ENCODE measurements around the gene METTL25B.

The METTL25B gene

GRCh38 chr1:156727492-156727891 is 777 bp upstream of the METTL25B start:
- Histone ChIP-seq H3K4me3 (peak overlapping the region; percentile 66 to 98 (median 84)), H3K27ac (peak overlapping the region; percentile 65 to 87 (median 85); a peak in 21 of 22 replicates), H3K4me1 (peaks cover 34 to 52% (median 47%) of the 10 kb centered on the region in 10 experiments), H3K36me3 (peaks cover 30 to 56% (median 37%) of the 10 kb centered on the region in 11 experiments), H3K9ac (peak overlapping the region; percentile 80 to 91 (median 86)), H4K20me1 (peaks cover 42 to 56% (median 51%) of the 10 kb centered on the region in 11 experiments), H3K27me3 (no peaks in the 10 kb centered on the region), H3K4me2 (peak overlapping the region; percentile 94 to 100 (median 97)), H3K9me3 (replicated peaks in 1 of 11) (no peaks in the 10 kb centered on the region)
- no peak for TF ChIP-seq Cebpa-rat (IDR thresholded peaks at IDR 0.05)

GRCh38 chr1:156728599-156729462 is 562 bp downstream of the METTL25B start, which contains the start of gene ISG20L2:
TSS of gene ISG20L2 (minus strand) at chr1:156728766. CDS start at chr1:156727652, 1,114 bp downstream.
- Histone ChIP-seq H3K36me3 (peaks cover 26 to 56% (median 37%) of the 10 kb centered on the region in 11 experiments), H3K27ac (peak within 1 kb of the TSS; percentile 65 to 87 (median 85)), H3K9ac (peak within 1 kb of the TSS; percentile 80 to 91 (median 86)), H3K4me1 (peaks cover 34 to 52% (median 46%) of the 10 kb centered on the region in 10 experiments), H3K4me3 (peak within 1 kb of the TSS; percentile 66 to 98 (median 84)), H3K9me3 (replicated peaks in 1 of 11) (no peaks in the 10 kb centered on the region), H4K20me1 (peaks cover 30 to 43% (median 37%) of the 10 kb centered on the region in 11 experiments), H3K27me3 (no peaks in the 10 kb centered on the region), H3K4me2 (peak within 1 kb of the TSS; percentile 94 to 100 (median 97))
- no peak for TF ChIP-seq Cebpa-rat (IDR thresholded peaks at IDR 0.05)

GRCh38 chr1:156733989-156734584 is 5.8 kb downstream of the METTL25B start:
- peaks cover 0 to 4% (median 0%) of the 10 kb centered on the region in 11 experiments; a peak in 2 of 22 replicates for H4K20me1 ChIP-seq
- no peak overlapping the region for H3K27ac ChIP-seq
- peak overlapping the region in 3 of 11 experiments; percentile 1 to 33 (median 13); a peak in 2 of 22 replicates for H3K9ac ChIP-seq
- no peak overlapping the region for H3K4me3 ChIP-seq
- no peak overlapping the region for H3K4me2 ChIP-seq
- H3K4me1 ChIP-seq, result peaks cover 8 to 15% (median 10%) of the 10 kb centered on the region in 10 experiments
- no peaks in the 10 kb centered on the region for H3K9me3 ChIP-seq (replicated peaks in 1 of 11)
- no peaks in the 10 kb centered on the region for H3K27me3 ChIP-seq
- no peak for TF ChIP-seq Cebpa-rat (IDR thresholded peaks at IDR 0.05)
- H3K36me3 ChIP-seq, result peaks cover 54 to 76% (median 65%) of the 10 kb centered on the region in 11 experiments

GRCh38 chr1:156738407-156738806 is 10.1 kb downstream of the METTL25B start:
- Histone ChIP-seq H3K4me2 (no peak overlapping the region), H3K9me3 (replicated peaks in 1 of 11) (no peaks in the 10 kb centered on the region), H4K20me1 (peaks cover 0 to 7% (median 3%) of the 10 kb centered on the region in 11 experiments; a peak in 7 of 22 replicates), H3K4me1 (peaks cover 21 to 36% (median 28%) of the 10 kb centered on the region in 10 experiments), H3K4me3 (no peak overlapping the region), H3K36me3 (peaks cover 57 to 79% (median 72%) of the 10 kb centered on the region in 11 experiments), H3K27me3 (no peaks in the 10 kb centered on the region), H3K27ac (no peak overlapping the region), H3K9ac (no peak overlapping the region)
- no peak for TF ChIP-seq Cebpa-rat (IDR thresholded peaks at IDR 0.05)

GRCh38 chr1:156738916-156739315 is 10.6 kb downstream of the METTL25B start:
- Histone ChIP-seq H3K27ac (no peak overlapping the region), H3K27me3 (no peaks in the 10 kb centered on the region), H3K4me1 (peaks cover 21 to 41% (median 33%) of the 10 kb centered on the region in 10 experiments), H3K36me3 (peaks cover 57 to 79% (median 72%) of the 10 kb centered on the region in 11 experiments), H3K9me3 (replicated peaks in 1 of 11) (no peaks in the 10 kb centered on the region), H3K9ac (no peak overlapping the region), H3K4me3 (no peak overlapping the region), H4K20me1 (peaks cover 0 to 12% (median 8%) of the 10 kb centered on the region in 11 experiments; a peak in 7 of 22 replicates), H3K4me2 (no peak overlapping the region)
- no peak for TF ChIP-seq Cebpa-rat (IDR thresholded peaks at IDR 0.05)

DNA sequence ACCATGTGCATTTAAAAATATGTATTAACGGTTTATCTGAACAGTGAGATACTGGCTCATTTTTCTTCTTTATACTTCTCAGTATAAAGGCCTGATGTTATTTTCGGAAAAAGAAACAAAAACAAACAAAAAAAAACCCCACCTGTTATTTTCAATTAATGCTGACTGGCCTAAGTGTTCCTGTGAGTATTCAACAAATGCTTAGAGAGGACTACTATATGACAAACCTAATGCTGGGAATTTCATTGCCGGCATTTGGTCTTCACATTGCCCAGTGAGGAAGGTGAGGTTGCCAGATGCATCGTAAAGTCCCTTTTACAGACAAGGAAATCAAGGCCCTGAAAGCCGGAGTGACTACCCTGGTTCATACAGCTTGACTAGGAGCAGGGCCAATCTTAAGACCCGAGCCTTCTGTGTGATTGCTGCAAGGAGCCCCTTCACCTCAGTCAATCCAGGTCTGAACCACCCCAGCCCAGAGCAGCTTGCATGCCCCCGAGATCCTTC is 12.0 kb downstream of the METTL25B start:
- Histone ChIP-seq H3K4me2 (peak overlapping the region; percentile 79 to 97 (median 92)), H3K9me3 (replicated peaks in 1 of 11) (no peaks in the 10 kb centered on the region), H3K9ac (peak overlapping the region; percentile 79 to 92 (median 83)), H3K27ac (peak overlapping the region in 10 of 11 experiments; percentile 37 to 92 (median 80); a peak in 21 of 22 replicates), H3K4me3 (peak overlapping the region; percentile 68 to 86 (median 78)), H4K20me1 (peaks cover 0 to 23% (median 17%) of the 10 kb centered on the region in 11 experiments; a peak in 18 of 22 replicates), H3K27me3 (no peaks in the 10 kb centered on the region), H3K4me1 (peaks cover 28 to 53% (median 43%) of the 10 kb centered on the region in 10 experiments), H3K36me3 (peaks cover 61 to 81% (median 74%) of the 10 kb centered on the region in 11 experiments)
- no peak for TF ChIP-seq Cebpa-rat (IDR thresholded peaks at IDR 0.05)

- H4K20me1 ChIP-seq, result peaks cover 0 to 29% (median 23%) of the 10 kb centered on the region in 11 experiments; a peak in 18 of 22 replicates
- peak within 1 kb of the TSS; percentile 82 to 97 (median 92) for H3K4me2 ChIP-seq
- peaks cover 60 to 81% (median 74%) of the 10 kb centered on the region in 11 experiments for H3K36me3 ChIP-seq
- peak within 1 kb of the TSS; percentile 69 to 92 (median 79) for H3K27ac ChIP-seq
- H3K4me1 ChIP-seq, result peaks cover 34 to 59% (median 49%) of the 10 kb centered on the region in 10 experiments
- no peaks in the 10 kb centered on the region for H3K9me3 ChIP-seq (replicated peaks in 1 of 11)
- peak within 1 kb of the TSS; percentile 79 to 92 (median 83) for H3K9ac ChIP-seq
- peak within 1 kb of the TSS; percentile 68 to 86 (median 78) for H3K4me3 ChIP-seq
- no peak for TF ChIP-seq Cebpa-rat (IDR thresholded peaks at IDR 0.05)
- H3K27me3 ChIP-seq, result no peaks in the 10 kb centered on the region
Measured at GRCh38 chr1:156740741-156741480, 12.6 kb downstream of the METTL25B start, which contains the start of gene MRPL24. TSS of gene MRPL24 (minus strand) at chr1:156741088. CDS start at chr1:156738704, 2,384 bp downstream.

Data from BLaER1 treated with 17β-estradiol and CSF1 and Interleukin-3, amounts not matched to agents 10 nM and 100 nM (cell line).